ENCODE measurements around the gene NHS. TPM values are rescaled to one million over a fixed set of nuclear protein-coding genes. Genes with fewer than 3 reads are reported as not detected.

Gene NHS
- total and polyA plus RNA-seq, 2 of the 4 experiments (the other 2 are of a cell fraction), result 0.36 to 0.90 TPM

DNA sequence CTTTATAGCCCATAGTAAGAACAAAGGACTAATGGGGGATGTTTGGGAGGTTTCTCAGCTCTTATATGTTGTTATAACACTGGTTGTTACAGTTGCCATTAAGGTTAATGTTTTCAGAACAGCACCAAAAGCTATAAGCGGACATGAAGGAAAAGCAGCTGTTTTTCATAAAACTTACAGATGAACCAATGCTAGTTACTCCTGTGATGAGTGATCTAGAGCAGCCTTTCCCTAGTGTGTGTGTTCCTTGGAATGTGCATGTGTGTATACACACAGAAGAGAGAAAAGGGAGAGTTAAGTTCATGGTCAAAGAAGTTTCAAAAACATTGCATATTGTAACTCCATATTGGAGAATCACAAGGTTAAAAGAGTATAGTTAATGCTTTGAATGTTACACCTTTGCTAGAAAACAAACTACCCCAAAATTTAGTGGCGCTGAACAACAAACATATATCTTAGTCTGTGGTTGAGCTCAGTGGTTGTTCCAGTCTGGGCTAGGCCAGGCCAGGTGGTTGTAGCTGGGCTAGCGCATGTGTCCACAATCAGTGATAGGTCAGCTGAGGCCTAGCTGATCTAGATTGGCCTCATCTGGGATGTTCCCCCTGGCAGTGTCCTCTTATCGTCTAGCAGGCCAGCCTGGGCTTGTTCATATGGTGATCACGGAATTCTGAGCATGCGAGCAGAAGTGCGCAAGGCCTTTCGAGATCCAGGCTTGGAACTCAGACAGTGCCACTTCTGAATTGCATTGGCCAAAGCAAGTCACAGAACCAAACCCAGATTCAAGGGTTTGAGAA is 151.0 kb downstream of the NHS start (continued):
- TF ChIP-seq CEBPB (IDR thresholded peaks at IDR 0.05; ENCODE audit: low read depth, low read length) (no peak), MAFK (IDR thresholded peaks at IDR 0.05; ENCODE audit: low read depth, low read length) (no peak)

DNA sequence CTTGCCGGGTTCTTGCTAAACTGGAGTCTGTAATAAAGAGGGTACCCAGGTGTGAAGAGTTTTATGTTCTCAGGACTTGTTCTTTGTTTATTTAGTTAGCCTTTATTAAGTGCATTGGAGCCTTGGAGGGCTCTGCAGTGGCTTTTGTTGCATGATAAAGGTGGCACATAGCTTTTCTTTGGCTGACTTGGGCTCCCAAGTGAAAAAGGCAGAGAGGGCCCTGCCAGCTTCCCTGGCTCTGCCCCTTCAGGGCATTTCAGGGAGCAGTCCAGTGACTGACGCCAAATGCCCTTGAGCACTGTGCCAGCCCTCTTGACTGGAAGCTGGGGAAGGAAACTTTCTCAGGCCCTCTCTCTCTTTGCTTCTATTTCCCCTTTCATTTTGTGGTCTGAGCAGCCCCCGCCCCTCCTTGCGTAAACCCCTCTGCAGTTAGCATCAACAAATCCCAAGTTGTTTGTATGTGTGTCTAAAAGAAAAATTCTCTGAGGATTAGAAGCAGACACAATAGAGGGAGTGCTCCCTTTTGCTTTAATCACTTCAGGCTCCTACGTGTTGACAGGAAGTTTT is 152.2 kb downstream of the NHS start:
- H2BK20ac ChIP-seq (ENCODE audit: low read depth, low read length), result no peak overlapping the region
- no peak overlapping the region for H2BK120ac ChIP-seq (ENCODE audit: low read depth, low read length)
- ChIA-PET POLR2A (ENCODE audit: unreplicated experiment) (no interaction called here), CTCF (no interaction called here)
- peak; percentile 28; the same call in 1 of the 2 replicates for ATAC-seq (ENCODE audit: low read depth)
- dilution Hi-C loops (cut with HindIII; ENCODE audit: low sequenced_read_pairs, unreplicated experiment), result no loop called here
- H4K5ac ChIP-seq (ENCODE audit: low read depth, low read length), result peak overlapping the region; percentile 54; the same call in 1 of the 2 replicates
- peak overlapping the region; percentile 11; the same call in 1 of the 2 replicates for H3K18ac ChIP-seq (ENCODE audit: low read depth, low read length)
- H3K36me3 ChIP-seq (ENCODE audit: control insufficient read depth, insufficient read depth, low read length), result no peaks in the 10 kb centered on the region
- H2BK5ac ChIP-seq (ENCODE audit: low read depth, low read length, poor library complexity, severe bottlenecking), result no peak overlapping the region
- intact Hi-C loops (cut with micrococcal nuclease), result loop anchor here (2.0 to 5.0 kb wide), 2 partner anchors 152 to 285 kb away; partner anchors contain the start of gene NHS
- no peaks in the 10 kb centered on the region for H3K9me3 ChIP-seq (ENCODE audit: control insufficient read depth, insufficient read depth, low read length)
- H2AK9ac ChIP-seq (replicated peaks; ENCODE audit: low read depth, low read length, poor library complexity), result no peak overlapping the region
- H4K8ac ChIP-seq (ENCODE audit: low read depth in 2 of 2, low read length in 2 of 2), result no peak overlapping the region
- no peak overlapping the region for H2AK5ac ChIP-seq (ENCODE audit: low read depth, low read length)
- H2BK15ac ChIP-seq (ENCODE audit: low read depth, low read length), result no peak overlapping the region
- H3K9ac ChIP-seq (ENCODE audit: low read depth, low read length), result no peak overlapping the region; the same call in 1 of the 2 replicates
- H3K14ac ChIP-seq (replicated peaks; ENCODE audit: low read depth, low read length), result no peak overlapping the region
- no peak overlapping the region for H3K4ac ChIP-seq (ENCODE audit: low read depth, low read length)
- no peak overlapping the region for H3K23ac ChIP-seq (ENCODE audit: low read depth, low read length)
- H3K27me3 ChIP-seq (ENCODE audit: control insufficient read depth, insufficient read depth, low read length), result no peaks in the 10 kb centered on the region
- no peak overlapping the region for H2AFZ ChIP-seq (replicated peaks; ENCODE audit: low read length, poor library complexity)
- H3K27ac ChIP-seq (ENCODE audit: insufficient read depth, low read length), result peak overlapping the region; percentile 42; the same call in 1 of the 2 replicates
- peak; percentile 35 for DNase-seq
- H3K79me1 ChIP-seq (ENCODE audit: low read depth in 1 of 2, low read length in 2 of 2), result no peaks in the 10 kb centered on the region
- H3K9me1 ChIP-seq (ENCODE audit: insufficient read depth, low read length), result peaks cover 2% of the 10 kb centered on the region; the same call in 1 of the 2 replicates
- H3K4me3 ChIP-seq (ENCODE audit: insufficient read depth, low read depth, low read length), result no peak overlapping the region
- in situ Hi-C loops (cut with MboI; ENCODE audit: low sequenced_read_pairs), result loop anchor here (10.0 kb wide), 1 partner anchor 152 kb away; the partner anchor contains the start of gene NHS
- H3K4me1 ChIP-seq (ENCODE audit: control insufficient read depth, insufficient read depth, low read length), result peaks cover 9% of the 10 kb centered on the region
- WGBS, 2 experiments (ENCODE audit: extremely low coverage in 2 of 2, insufficient read length in 1 of 2), result 20% methylated on average over 1 of the region's 5 CpGs; no CpG with 5 or more reads in 1 of the 2 experiments
- no peak overlapping the region for H4K91ac ChIP-seq (ENCODE audit: insufficient read depth, low read depth, low read length)
- H4K20me1 ChIP-seq (ENCODE audit: insufficient read depth, low read length), result no peaks in the 10 kb centered on the region
- no peak overlapping the region for H3K4me2 ChIP-seq (ENCODE audit: low read depth, low read length)
- no peak overlapping the region for H3K56ac ChIP-seq (ENCODE audit: extremely low read depth, insufficient read depth, low read length)
- no TSS peak for BruUV-seq (replicated peaks)
- TF ChIP-seq SMC3 (IDR thresholded peaks at IDR 0.05; ENCODE audit: low read depth, low read length) (no peak), CHD1 (IDR thresholded peaks at IDR 0.05; ENCODE audit: low read depth, low read length) (no peak), MXI1 (IDR thresholded peaks at IDR 0.05; ENCODE audit: borderline replicate concordance, low read depth, low read length) (no peak), RCOR1 (IDR thresholded peaks at IDR 0.05; ENCODE audit: insufficient replicate concordance, low read length) (no peak), CEBPB (IDR thresholded peaks at IDR 0.05; ENCODE audit: low read depth, low read length) (no peak), POLR2A (IDR thresholded peaks at IDR 0.05; ENCODE audit: low read depth, low read length) (no peak), RFX5 (IDR thresholded peaks at IDR 0.05; ENCODE audit: low read depth, low read length) (no peak), BHLHE40 (IDR thresholded peaks at IDR 0.05; ENCODE audit: low read depth, low read length) (no peak)
- TF ChIP-seq, protein P1, sequence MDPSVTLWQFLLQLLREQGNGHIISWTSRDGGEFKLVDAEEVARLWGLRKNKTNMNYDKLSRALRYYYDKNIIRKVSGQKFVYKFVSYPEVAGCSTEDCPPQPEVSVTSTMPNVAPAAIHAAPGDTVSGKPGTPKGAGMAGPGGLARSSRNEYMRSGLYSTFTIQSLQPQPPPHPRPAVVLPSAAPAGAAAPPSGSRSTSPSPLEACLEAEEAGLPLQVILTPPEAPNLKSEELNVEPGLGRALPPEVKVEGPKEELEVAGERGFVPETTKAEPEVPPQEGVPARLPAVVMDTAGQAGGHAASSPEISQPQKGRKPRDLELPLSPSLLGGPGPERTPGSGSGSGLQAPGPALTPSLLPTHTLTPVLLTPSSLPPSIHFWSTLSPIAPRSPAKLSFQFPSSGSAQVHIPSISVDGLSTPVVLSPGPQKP (IDR thresholded peaks at IDR 0.05; ENCODE audit: borderline replicate concordance, low read depth, low read length), result no peak
- TF ChIP-seq, protein P2, sequence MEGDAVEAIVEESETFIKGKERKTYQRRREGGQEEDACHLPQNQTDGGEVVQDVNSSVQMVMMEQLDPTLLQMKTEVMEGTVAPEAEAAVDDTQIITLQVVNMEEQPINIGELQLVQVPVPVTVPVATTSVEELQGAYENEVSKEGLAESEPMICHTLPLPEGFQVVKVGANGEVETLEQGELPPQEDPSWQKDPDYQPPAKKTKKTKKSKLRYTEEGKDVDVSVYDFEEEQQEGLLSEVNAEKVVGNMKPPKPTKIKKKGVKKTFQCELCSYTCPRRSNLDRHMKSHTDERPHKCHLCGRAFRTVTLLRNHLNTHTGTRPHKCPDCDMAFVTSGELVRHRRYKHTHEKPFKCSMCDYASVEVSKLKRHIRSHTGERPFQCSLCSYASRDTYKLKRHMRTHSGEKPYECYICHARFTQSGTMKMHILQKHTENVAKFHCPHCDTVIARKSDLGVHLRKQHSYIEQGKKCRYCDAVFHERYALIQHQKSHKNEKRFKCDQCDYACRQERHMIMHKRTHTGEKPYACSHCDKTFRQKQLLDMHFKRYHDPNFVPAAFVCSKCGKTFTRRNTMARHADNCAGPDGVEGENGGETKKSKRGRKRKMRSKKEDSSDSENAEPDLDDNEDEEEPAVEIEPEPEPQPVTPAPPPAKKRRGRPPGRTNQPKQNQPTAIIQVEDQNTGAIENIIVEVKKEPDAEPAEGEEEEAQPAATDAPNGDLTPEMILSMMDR (conservative IDR thresholded peaks at IDR 0.05; ENCODE audit: low read depth, low read length), result no peak
